HepG2 (cell line): ENCODE results near the gene MAN1B1. TPM values are rescaled to one million over a fixed set of nuclear protein-coding genes. Genes with fewer than 3 reads are reported as not detected.
A peak's percentile ranks its signal among the peaks of the same experiment; 100 is the strongest.

Experiments
- ARNT ChIP-seq: fragments of 450-650 bp; IDR thresholded peaks from 2 replicates; pipeline ENCODE4 v1.6.1; 2017
- CEBPG ChIP-seq: IDR thresholded peaks from 2 replicates; pipeline ENCODE4 v1.6.1; 2016
- CEBPZ ChIP-seq: IDR thresholded peaks from 2 replicates; pipeline ENCODE4 v1.6.1; 2012; ENCODE audit warnings: low read length, improper control_type of control experiment
- FIP1L1 ChIP-seq: fragments of 200-400 bp; formaldehyde crosslinking; IDR thresholded peaks from 2 replicates; pipeline ENCODE4 v1.6.1; 2018; ENCODE audit warnings: low read depth, mild to moderate bottlenecking, low read length, moderate library complexity, borderline replicate concordance; ENCODE audit not compliant: insufficient read depth
- FOSL2 ChIP-seq: sonication (generic); formaldehyde crosslinking; IDR thresholded peaks from 2 replicates; pipeline ENCODE4 v1.4.0; 2020; ENCODE audit warnings: missing genetic modification reagents
- FOXC1 ChIP-seq: sonication (generic); formaldehyde crosslinking; IDR thresholded peaks from 2 replicates; pipeline ENCODE4 v1.8.0; 2022; ENCODE audit warnings: mild to moderate bottlenecking, missing genetic modification reagents, borderline replicate concordance
- POLR2AphosphoS5 ChIP-seq: IDR thresholded peaks from 2 replicates; pipeline ENCODE4 v1.6.1; 2012; ENCODE audit warnings: low read depth, low read length
- SIN3A ChIP-seq: IDR thresholded peaks from 2 replicates; pipeline ENCODE4 v1.6.1; 2011; ENCODE audit warnings: low read depth, mild to moderate bottlenecking, control low read depth, low read length, borderline replicate concordance
- SMAD9 ChIP-seq: sonication (generic); formaldehyde crosslinking; IDR thresholded peaks from 2 replicates; pipeline ENCODE4 v1.5.1; 2020; ENCODE audit warnings: mild to moderate bottlenecking, missing genetic modification reagents
- ZFP90 ChIP-seq: sonication (generic); formaldehyde crosslinking; IDR thresholded peaks from 2 replicates; pipeline ENCODE4 v1.8.0; 2022; ENCODE audit warnings: missing genetic modification reagents, mild to moderate bottlenecking, inconsistent platforms, borderline replicate concordance
- ZNF251 ChIP-seq: sonication (generic); formaldehyde crosslinking; IDR thresholded peaks from 2 replicates; pipeline ENCODE4 v1.9.0; 2021; ENCODE audit warnings: mild to moderate bottlenecking, missing genetic modification reagents
- ZNF317 ChIP-seq: sonication (generic); formaldehyde crosslinking; IDR thresholded peaks from 2 replicates; pipeline ENCODE4 v1.5.0; 2020; ENCODE audit warnings: mild to moderate bottlenecking, missing genetic modification reagents
- ZNF335 ChIP-seq: sonication (generic); formaldehyde crosslinking; IDR thresholded peaks from 2 replicates; pipeline ENCODE4 v1.4.0; 2020; ENCODE audit warnings: missing genetic modification reagents
- ZUFSP ChIP-seq: sonication (generic); formaldehyde crosslinking; IDR thresholded peaks from 2 replicates; pipeline ENCODE4 v1.9.0; 2021; ENCODE audit warnings: missing genetic modification reagents, mild to moderate bottlenecking, borderline replicate concordance
- polyA plus RNA-seq, 8 experiments: library from polyadenylated mRNA; depleted of rRNA in 3 of 8; stranded (reverse) in 7 of 8; unstranded in 1 of 8; fragments of >200 nt; fragmentation: Illumina TruSeq in 4 of 8; extraction: Trizol in 4 of 8; gene quantifications; 2 replicates each; pipeline versions ENCODE4 v1.2.1 to v1.2.3, GENCODE V29; 2011 to 2016; ENCODE audit warnings: low read depth in 4 of 8, missing spikeins in 1 of 8, mixed read lengths in 1 of 8; ENCODE audit not compliant: insufficient read depth in 1 of 8
- total RNA-seq, 5 experiments: library from RNA; depleted of rRNA; stranded (reverse); fragments of >200 nt; fragmentation: Illumina TruSeq; extraction: Trizol; gene quantifications; 2 replicates each; pipeline ENCODE4 v1.2.3, GENCODE V29; 2016; ENCODE audit warnings: low read depth in 1 of 5
- TF ChIP-seq, protein P1 (sequence below): sonication (generic); formaldehyde crosslinking; IDR thresholded peaks from 2 replicates; pipeline ENCODE4 v1.9.0; 2021; ENCODE audit warnings: missing genetic modification reagents, borderline replicate concordance
- TF ChIP-seq, protein P2 (sequence below): sonication (generic); formaldehyde crosslinking; conservative IDR thresholded peaks from 2 replicates; pipeline ENCODE4 v1.4.0; 2020; ENCODE audit warnings: missing genetic modification reagents
- TF ChIP-seq, protein P3 (sequence below): IDR thresholded peaks from 2 replicates; pipeline ENCODE4 v1.6.1; 2016; ENCODE audit warnings: low read depth

MAN1B1 gene
- total and polyA plus RNA-seq, 2 of the 13 experiments (the other 11 are each of a cell fraction or from before 2014, with no cell fraction given) = 48.9 to 59.5 TPM

DNA sequence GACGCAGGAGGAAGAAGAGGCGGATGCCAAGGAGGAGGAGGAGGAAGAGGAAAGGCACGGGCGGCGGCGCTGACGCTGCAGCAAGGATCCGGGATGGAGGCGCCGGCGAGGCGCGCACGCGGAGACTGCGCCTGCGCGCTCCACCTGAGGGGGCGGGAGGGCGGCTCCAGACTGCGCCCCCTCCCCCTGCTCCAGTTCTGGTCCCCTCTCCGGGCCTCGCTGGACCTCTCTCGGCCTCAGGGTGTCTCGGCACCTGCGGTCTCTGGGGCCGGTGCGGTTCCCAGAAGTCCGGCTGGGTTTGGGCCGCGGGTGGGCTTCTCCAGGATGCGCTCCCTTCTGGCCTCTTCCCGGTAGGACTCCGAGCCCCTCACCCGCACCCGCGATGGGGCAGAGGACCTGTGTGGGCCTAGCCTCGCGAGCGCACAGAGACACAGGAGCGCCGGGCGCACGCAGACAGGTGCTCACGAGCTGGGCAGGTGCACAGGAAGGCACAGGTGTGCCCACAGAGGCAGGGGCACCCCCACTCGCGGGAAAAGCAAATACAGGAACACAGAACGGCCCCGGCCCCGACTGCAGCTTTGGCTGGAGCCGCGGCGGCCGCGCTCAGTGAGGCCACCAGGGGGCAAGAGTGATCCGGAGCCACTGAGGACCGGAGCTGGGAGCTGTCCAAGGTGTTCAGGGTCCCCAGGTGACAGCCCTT lies 40.5 kb upstream of the MAN1B1 start, which contains the start of gene NPDC1 (continued):
- TF ChIP-seq, protein P1, sequence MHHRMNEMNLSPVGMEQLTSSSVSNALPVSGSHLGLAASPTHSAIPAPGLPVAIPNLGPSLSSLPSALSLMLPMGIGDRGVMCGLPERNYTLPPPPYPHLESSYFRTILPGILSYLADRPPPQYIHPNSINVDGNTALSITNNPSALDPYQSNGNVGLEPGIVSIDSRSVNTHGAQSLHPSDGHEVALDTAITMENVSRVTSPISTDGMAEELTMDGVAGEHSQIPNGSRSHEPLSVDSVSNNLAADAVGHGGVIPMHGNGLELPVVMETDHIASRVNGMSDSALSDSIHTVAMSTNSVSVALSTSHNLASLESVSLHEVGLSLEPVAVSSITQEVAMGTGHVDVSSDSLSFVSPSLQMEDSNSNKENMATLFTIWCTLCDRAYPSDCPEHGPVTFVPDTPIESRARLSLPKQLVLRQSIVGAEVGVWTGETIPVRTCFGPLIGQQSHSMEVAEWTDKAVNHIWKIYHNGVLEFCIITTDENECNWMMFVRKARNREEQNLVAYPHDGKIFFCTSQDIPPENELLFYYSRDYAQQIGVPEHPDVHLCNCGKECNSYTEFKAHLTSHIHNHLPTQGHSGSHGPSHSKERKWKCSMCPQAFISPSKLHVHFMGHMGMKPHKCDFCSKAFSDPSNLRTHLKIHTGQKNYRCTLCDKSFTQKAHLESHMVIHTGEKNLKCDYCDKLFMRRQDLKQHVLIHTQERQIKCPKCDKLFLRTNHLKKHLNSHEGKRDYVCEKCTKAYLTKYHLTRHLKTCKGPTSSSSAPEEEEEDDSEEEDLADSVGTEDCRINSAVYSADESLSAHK (CRISPR knock-in tag) = peak; percentile 77; the same call in 1 of the 2 replicates
- peak; percentile 80; the same call in 1 of the 2 replicates for TF ChIP-seq ZFP90 (CRISPR knock-in tag)
- no peak for TF ChIP-seq ZUFSP (CRISPR knock-in tag)
- TF ChIP-seq SIN3A = peak; percentile 94; the same call in 1 of the 2 replicates
- no peak for TF ChIP-seq ZNF251 (CRISPR knock-in tag)
- TF ChIP-seq CEBPZ = no peak
- TF ChIP-seq, protein P2, sequence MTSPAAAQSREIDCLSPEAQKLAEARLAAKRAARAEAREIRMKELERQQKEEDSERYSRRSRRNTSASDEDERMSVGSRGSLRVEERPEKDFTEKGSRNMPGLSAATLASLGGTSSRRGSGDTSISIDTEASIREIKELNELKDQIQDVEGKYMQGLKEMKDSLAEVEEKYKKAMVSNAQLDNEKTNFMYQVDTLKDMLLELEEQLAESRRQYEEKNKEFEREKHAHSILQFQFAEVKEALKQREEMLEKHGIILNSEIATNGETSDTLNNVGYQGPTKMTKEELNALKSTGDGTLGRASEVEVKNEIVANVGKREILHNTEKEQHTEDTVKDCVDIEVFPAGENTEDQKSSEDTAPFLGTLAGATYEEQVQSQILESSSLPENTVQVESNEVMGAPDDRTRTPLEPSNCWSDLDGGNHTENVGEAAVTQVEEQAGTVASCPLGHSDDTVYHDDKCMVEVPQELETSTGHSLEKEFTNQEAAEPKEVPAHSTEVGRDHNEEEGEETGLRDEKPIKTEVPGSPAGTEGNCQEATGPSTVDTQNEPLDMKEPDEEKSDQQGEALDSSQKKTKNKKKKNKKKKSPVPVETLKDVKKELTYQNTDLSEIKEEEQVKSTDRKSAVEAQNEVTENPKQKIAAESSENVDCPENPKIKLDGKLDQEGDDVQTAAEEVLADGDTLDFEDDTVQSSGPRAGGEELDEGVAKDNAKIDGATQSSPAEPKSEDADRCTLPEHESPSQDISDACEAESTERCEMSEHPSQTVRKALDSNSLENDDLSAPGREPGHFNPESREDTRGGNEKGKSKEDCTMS (CRISPR knock-in tag) = 0 out of 2 replicates have a peak, but pooled peaks have one; percentile 79
- TF ChIP-seq, protein P3, sequence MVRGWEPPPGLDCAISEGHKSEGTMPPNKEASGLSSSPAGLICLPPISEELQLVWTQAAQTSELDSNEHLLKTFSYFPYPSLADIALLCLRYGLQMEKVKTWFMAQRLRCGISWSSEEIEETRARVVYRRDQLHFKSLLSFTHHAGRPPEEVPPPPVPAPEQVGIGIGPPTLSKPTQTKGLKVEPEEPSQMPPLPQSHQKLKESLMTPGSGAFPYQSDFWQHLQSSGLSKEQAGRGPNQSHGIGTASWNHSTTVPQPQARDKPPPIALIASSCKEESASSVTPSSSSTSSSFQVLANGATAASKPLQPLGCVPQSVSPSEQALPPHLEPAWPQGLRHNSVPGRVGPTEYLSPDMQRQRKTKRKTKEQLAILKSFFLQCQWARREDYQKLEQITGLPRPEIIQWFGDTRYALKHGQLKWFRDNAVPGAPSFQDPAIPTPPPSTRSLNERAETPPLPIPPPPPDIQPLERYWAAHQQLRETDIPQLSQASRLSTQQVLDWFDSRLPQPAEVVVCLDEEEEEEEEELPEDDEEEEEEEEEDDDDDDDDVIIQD (CRISPR knock-in tag) = peak; percentile 34; the same call in 1 of the 2 replicates
- no peak; the same call in 1 of the 2 replicates for TF ChIP-seq FOXC1
- no peak for TF ChIP-seq ARNT
- no peak for TF ChIP-seq FIP1L1
- 0 out of 2 replicates have a peak, but pooled peaks have one; percentile 35 for TF ChIP-seq ZNF317 (CRISPR knock-in tag)
- peak; percentile 33; the same call in 1 of the 2 replicates for TF ChIP-seq FOSL2 (CRISPR knock-in tag)
- no peak for TF ChIP-seq POLR2AphosphoS5
- TF ChIP-seq ZNF335 (CRISPR knock-in tag) = 0 out of 2 replicates have a peak, but pooled peaks have one; percentile 76
- no peak for TF ChIP-seq CEBPG (CRISPR knock-in tag)
- TF ChIP-seq SMAD9 (CRISPR knock-in tag) = no peak
